Esophagus squamous epithelium (tissue), 5 donors: ENCODE results near the gene EXOC1L. TPM values are rescaled to one million over a fixed set of nuclear protein-coding genes. Genes with fewer than 3 reads are reported as not detected.

Source experiments
- DNase-seq: peaks from one replicate; lab custom pipeline; 2025; lab: John Stamatoyannopoulos, UW
- H3K27ac ChIP-seq, 4 donors: fragments of 200-600 bp; sonication (generic); one replicate each; pipeline ENCODE4 v1.5.1; 2016 to 2019; ENCODE audit warnings: mild to moderate bottlenecking in 1 of 4
- H3K27me3 ChIP-seq, 4 donors: fragments of 200-600 bp; sonication (generic); 1 replicate in 3 of 4; 2 replicates in 1 of 4; pipeline versions ENCODE4 v1.5.1 to v1.6.0; 2017 to 2021; ENCODE audit warnings: antibody characterized with exemption in 1 of 4
- H3K36me3 ChIP-seq, 3 donors: fragments of 200-600 bp; sonication (generic); one replicate each; pipeline ENCODE4 v1.5.1; 2016 to 2019
- H3K4me1 ChIP-seq, 3 donors: fragments of 200-600 bp; sonication (generic); one replicate each; pipeline ENCODE4 v1.5.1; 2017 to 2019
- H3K4me3 ChIP-seq, 4 donors: fragments of 200-600 bp; sonication (generic); 1 replicate in 3 of 4; 2 replicates in 1 of 4; pipeline ENCODE4 v1.5.1; 2016 to 2019; ENCODE audit warnings: mild to moderate bottlenecking in 2 of 4, moderate library complexity in 1 of 4
- H3K9me3 ChIP-seq, 3 donors: fragments of 200-600 bp; sonication (generic); one replicate each; pipeline ENCODE4 v1.5.1; 2016 to 2019
- CTCF ChIP-seq, 6 experiments: fragments of 450-650 bp in 4 of 6; fragments of 200-600 bp in 2 of 6; sonication (generic) in 2 of 6; IDR thresholded peaks; one replicate each; pipeline ENCODE4 v1.5.1; 2016 to 2019; ENCODE audit warnings: antibody characterized with exemption in 6 of 6, mild to moderate bottlenecking in 4 of 6, moderate library complexity in 4 of 6
- POLR2A ChIP-seq, 4 donors: fragments of 450-650 bp; IDR thresholded peaks; one replicate each; pipeline ENCODE4 v1.6.1; 2017; ENCODE audit warnings: antibody characterized with exemption in 4 of 4, mild to moderate bottlenecking in 4 of 4, moderate library complexity in 3 of 4
- WGBS, 2 donors: methylation state at CpG; one replicate each; pipeline ENCODE4 v1.1.5; 2018; 5-methylcytosine and 5-hydroxymethylcytosine counted together
- intact Hi-C: fragments of 100-400 bp; cut with DNase I; formaldehyde crosslinking; loops from one replicate; pipeline ENCODE4 v1.15.0; 2022
- total RNA-seq, 4 donors: library from RNA; depleted of rRNA; stranded (reverse); fragments of >200 nt; gene quantifications; one replicate each; pipeline ENCODE4 v1.1.0, GENCODE V29; 2016
- donor health status: DM: yes; HTN: yes; CAD: no.

The EXOC1L gene
- total RNA-seq, 4 donors from 2014 or later: not detected

- WGBS, 2 donors: 79% methylated on average over 5 of the region's 5 CpGs
- DNase-seq: no peak
- Histone ChIP-seq H3K4me1 (peaks cover 0 to 13% (median 3%) of the 10 kb centered on the region in 3 donors), H3K9me3 (no peaks in the 10 kb centered on the region), H3K4me3 (no peak overlapping the region), H3K27me3 (no peaks in the 10 kb centered on the region), H3K27ac (no peak overlapping the region), H3K36me3 (peaks cover 0 to 83% (median 3%) of the 10 kb centered on the region in 3 donors)
- no peak for TF ChIP-seq CTCF (IDR thresholded peaks at IDR 0.05)
- no peak for TF ChIP-seq POLR2A (IDR thresholded peaks at IDR 0.05)
- intact Hi-C loops: no loop called here
Measured at GRCh38 chr4:55871299-55871800, 51.8 kb downstream of the EXOC1L start.

- H3K36me3 ChIP-seq: peaks cover 4 to 93% (median 9%) of the 10 kb centered on the region in 3 donors
- no peaks in the 10 kb centered on the region for H3K9me3 ChIP-seq
- intact Hi-C loops: no loop called here
Measured at GRCh38 chr4:55874831-55875230, 55.2 kb downstream of the EXOC1L start.

GRCh38 chr4:55876387-55876786, 56.8 kb downstream of the EXOC1L start:
- Histone ChIP-seq H3K27ac (no peak overlapping the region), H3K4me3 (no peak overlapping the region), H3K4me1 (no peaks in the 10 kb centered on the region), H3K27me3 (no peaks in the 10 kb centered on the region), H3K36me3 (peaks cover 4 to 92% (median 8%) of the 10 kb centered on the region in 3 donors), H3K9me3 (no peaks in the 10 kb centered on the region)
- no peak for DNase-seq
- no peak for TF ChIP-seq POLR2A (IDR thresholded peaks at IDR 0.05)
- TF ChIP-seq CTCF (IDR thresholded peaks at IDR 0.05): no peak
- intact Hi-C loops: no loop called here

More at GRCh38 chr4:55874831-55875230, 55.2 kb downstream of the EXOC1L start:
- Histone ChIP-seq H3K27ac (no peak overlapping the region), H3K4me1 (no peaks in the 10 kb centered on the region), H3K27me3 (no peaks in the 10 kb centered on the region), H3K4me3 (no peak overlapping the region)
- TF ChIP-seq CTCF (IDR thresholded peaks at IDR 0.05) (no peak), POLR2A (IDR thresholded peaks at IDR 0.05) (no peak)
- no peak for DNase-seq

- intact Hi-C loops: no loop called here
- no peaks in the 10 kb centered on the region for H3K27me3 ChIP-seq
- DNase-seq: no peak
- H3K27ac ChIP-seq: no peak overlapping the region
- H3K9me3 ChIP-seq: no peaks in the 10 kb centered on the region
- 76 to 84% methylated on average over 3 of the region's 3 CpGs for WGBS, 2 donors
- TF ChIP-seq CTCF (IDR thresholded peaks at IDR 0.05) (no peak), POLR2A (IDR thresholded peaks at IDR 0.05) (no peak)
- H3K4me3 ChIP-seq: no peak overlapping the region
- H3K36me3 ChIP-seq: peaks cover 4 to 90% (median 11%) of the 10 kb centered on the region in 3 donors
- H3K4me1 ChIP-seq: no peaks in the 10 kb centered on the region
Measured at GRCh38 chr4:55879224-55879623, 59.6 kb downstream of the EXOC1L start.

GRCh38 chr4:55880652-55881280, 61.2 kb downstream of the EXOC1L start:
- intact Hi-C loops: no loop called here
- H3K36me3 ChIP-seq: peaks cover 4 to 85% (median 11%) of the 10 kb centered on the region in 3 donors
- no peaks in the 10 kb centered on the region for H3K27me3 ChIP-seq
- H3K27ac ChIP-seq: no peak overlapping the region
- H3K4me3 ChIP-seq: no peak overlapping the region
- no peaks in the 10 kb centered on the region for H3K4me1 ChIP-seq
- H3K9me3 ChIP-seq: no peaks in the 10 kb centered on the region
- TF ChIP-seq POLR2A (IDR thresholded peaks at IDR 0.05) (no peak), CTCF (IDR thresholded peaks at IDR 0.05) (no peak)
- no peak for DNase-seq
- WGBS, 2 donors: 98 to 99% methylated on average over 3 of the region's 3 CpGs
